Right renal cortex interstitium (tissue), 3 donors: ENCODE measurements around the gene CTH. TPM values are rescaled to one million over a fixed set of nuclear protein-coding genes. Genes with fewer than 3 reads are reported as not detected.
"Not testable (repeated sequence)": the region's sequence is repeated elsewhere in the genome, so short reads cannot be mapped to it uniquely, and the experiment has no call there.

Source experiments
- DNase-seq, 3 donors: peaks; one replicate each; pipeline ENCODE4 v3.0.0-alpha.2; 2013; ENCODE audit warnings: low read depth in 3 of 3, low spot score in 2 of 3
- polyA plus RNA-seq, 3 donors: library from polyadenylated mRNA; unstranded; fragments of 120-200 nt; gene quantifications; one replicate each; pipeline ENCODE4 v1.2.1, GENCODE V29; 2013; ENCODE audit not compliant: insufficient read length in 3 of 3

Gene CTH
- 10 to 100 TPM; 12.5 to 16.2 (median 13.5) TPM for polyA plus RNA-seq

GRCh38 chr1:70410604-70411359 lies at the start of gene CTH:
TSS of gene CTH (plus strand) at chr1:70411268. CDS start at chr1:70411416, 148 bp downstream.
- DNase-seq: peak; percentile 91 to 94 (median 92)

DNA sequence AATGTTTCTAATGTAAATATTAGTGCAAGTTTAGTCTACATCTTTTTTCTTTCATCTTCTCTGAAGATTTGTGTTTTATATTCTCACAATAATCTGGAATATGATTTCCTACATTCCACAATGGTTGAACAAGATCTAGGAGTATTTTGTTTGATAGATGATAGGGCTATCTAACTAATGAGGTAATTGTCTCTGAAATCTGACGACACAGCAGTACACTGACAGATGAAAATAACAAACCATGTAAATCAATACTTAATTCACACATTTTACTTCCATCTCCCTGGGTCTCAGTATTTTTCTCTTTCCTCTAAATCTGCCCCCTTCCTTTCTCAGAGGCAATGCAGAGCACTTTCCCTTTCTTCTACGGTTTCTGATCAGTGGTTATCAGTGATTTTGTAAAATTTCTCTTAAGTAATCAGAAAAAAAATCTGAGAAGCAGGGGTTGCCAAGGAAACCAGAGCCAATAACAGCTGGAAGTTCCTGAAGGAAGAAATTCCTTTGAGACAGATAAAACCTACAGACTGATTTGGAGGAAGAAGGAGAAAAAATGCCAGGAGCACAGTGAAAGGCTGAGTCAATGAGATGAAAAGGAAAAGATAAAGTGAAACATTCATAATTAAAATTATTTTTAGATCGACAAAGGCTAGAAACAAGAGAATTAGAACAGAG lies 49.2 kb upstream of the CTH start:
- no peak for DNase-seq

DNA sequence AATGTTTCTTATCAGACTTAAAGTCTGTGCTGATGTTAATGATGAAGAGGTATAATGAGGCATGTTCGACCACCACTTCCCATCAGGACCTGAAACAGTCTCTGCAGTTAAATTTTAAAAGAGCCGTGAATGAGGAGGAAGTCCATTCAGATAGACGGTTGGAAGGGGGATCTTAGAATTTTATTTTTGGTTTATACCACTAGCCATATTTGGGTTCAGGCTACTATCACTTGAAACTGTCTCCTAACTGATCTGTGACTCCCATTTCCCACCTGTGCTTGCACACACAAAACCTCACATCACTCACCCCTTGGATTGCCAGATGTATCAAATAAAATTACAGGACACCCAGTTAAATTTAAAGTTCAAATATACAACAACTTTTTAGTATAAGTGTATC lies 46.6 kb upstream of the CTH start:
- no peak for DNase-seq

GRCh38 chr1:70366425-70366952 lies 44.6 kb upstream of the CTH start:
- not testable (repeated sequence) for DNase-seq

GRCh38 chr1:70366997-70367396 lies 44.1 kb upstream of the CTH start:
- not testable (repeated sequence) for DNase-seq

GRCh38 chr1:70367397-70367796 lies 43.7 kb upstream of the CTH start:
- DNase-seq: not testable (repeated sequence)

- not testable (repeated sequence) for DNase-seq
Measured at GRCh38 chr1:70371586-70371985, 39.5 kb upstream of the CTH start.

GRCh38 chr1:70372426-70372825 lies 38.6 kb upstream of the CTH start:
- no peak for DNase-seq

DNA sequence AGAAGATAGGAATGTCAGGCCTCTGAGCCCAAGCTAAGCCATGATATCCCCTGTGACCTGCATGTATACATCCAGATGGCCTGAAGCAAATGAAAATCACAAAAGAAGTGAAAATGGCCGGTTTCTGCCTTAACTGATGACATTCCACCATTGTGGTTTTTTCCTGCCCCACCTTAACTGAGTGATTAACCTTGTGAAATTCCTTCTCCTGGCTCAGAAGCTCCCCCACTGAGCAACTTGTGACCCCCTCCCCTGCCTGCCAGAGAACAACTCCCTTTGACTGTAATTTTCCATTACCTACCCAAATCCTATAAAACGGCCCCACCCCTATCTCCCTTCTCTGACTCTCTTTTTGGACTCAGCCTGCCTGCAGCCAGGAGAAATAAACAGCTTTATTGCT lies 37.5 kb upstream of the CTH start:
- DNase-seq: not testable (repeated sequence)

- no peak for DNase-seq
Measured at GRCh38 chr1:70376196-70376595, 34.9 kb upstream of the CTH start.

GRCh38 chr1:70382682-70383081 lies 28.4 kb upstream of the CTH start:
- no peak for DNase-seq

DNA sequence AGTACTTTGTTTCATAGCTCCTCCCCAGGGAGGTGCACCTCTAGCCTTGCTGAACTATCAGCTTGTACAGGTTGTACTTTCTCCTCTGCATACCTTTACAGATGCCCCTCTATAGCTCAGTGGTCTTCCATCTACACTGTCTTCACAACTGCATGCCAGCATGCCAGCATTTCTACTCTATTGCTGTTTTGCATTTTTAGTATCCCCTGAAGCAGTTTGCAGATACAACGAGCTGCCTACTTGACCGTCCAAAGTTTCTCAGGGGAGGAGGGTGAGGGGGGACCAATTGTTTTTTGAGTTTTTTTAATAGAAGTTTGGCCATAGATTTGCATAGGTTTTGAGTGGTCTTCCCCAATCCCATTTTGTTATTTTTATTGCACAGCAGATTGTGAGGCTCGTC lies 27.6 kb upstream of the CTH start:
- DNase-seq: no peak

- DNase-seq: no peak
Measured at GRCh38 chr1:70384542-70384941, 26.5 kb upstream of the CTH start.

DNA sequence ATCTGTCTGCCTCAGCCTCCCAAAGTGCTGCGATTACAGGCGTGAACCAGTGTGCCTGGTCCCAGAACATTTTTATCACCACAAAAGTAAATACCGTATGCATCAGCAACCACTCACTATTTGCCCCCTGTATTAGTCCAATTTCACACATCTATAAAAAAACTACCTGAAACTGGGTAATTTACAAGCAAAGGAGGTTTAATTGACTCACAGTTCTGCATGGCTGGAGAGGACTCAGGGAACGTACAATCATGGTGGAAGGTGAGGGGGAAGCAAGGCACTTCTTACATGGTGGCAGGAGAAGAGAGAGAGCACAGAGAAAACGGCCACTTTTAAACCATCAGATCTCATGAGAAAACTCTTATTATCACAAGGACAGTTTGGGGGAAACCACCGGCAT lies 25.6 kb upstream of the CTH start:
- DNase-seq: no peak

- DNase-seq: no peak
Measured at GRCh38 chr1:70386121-70386520, 24.9 kb upstream of the CTH start.

- no peak for DNase-seq
Measured at GRCh38 chr1:70387507-70387906, 23.6 kb upstream of the CTH start.

DNA sequence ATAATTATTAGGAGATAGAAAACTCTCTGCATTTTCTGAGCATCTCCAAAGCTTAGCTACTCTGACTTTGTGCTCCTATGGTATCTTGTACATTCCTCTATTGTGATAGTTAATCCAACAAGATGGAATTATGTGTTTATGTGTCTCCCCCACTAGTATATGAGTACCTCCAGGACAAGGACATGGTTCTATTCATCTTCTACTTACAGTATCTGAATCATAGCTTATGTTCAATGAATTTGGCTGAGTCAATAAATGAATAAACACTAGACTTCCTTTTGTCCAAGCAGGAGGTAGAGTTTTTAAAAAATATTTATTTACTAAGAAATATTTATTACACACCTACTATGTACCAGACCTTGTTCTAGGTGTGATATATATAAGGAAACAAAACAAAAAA lies 18.4 kb upstream of the CTH start:
- DNase-seq: no peak

GRCh38 chr1:70396607-70397006 lies 14.5 kb upstream of the CTH start:
- no peak for DNase-seq

DNA sequence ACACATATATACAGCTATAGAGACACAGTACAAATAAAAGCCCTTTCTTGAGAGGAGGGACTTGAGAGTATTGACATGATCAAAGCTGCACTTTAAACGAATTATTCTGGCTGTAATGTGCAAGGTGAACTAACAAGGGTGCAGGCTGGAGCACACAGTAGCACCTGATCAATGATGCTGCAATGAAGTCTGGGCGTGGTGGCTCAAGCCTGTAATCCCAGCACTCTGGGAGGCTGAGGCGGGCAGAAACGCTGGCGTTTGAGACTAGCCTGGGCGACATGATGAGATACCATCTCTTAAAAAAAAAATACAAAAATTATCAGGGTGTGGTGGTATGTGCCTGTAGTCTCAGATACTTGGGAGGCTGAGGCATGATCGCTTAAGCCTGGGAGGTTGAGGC lies 14.1 kb upstream of the CTH start:
- DNase-seq: no peak

DNA sequence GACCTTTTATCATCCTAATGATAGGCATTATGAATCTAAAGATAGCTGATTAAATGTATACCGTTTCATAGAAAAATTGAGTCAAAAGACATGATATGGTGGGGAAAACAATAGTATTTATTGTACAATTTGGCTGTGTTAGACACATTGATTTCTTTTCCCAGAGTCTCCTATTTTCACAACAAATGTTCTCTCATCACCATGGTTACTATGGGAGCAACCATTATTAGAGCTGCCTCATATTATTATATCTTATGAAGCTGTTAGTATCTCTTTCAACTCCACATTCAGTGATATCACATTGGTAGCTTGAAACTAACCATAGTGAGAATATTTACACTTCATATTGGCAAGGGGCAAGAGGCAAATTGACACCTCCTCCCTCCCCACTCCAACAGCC lies 10.7 kb upstream of the CTH start:
- no peak for DNase-seq

GRCh38 chr1:70401974-70402373 lies 9.1 kb upstream of the CTH start:
- DNase-seq: no peak

- DNase-seq: no peak
Measured at GRCh38 chr1:70403759-70404158, 7.3 kb upstream of the CTH start.
